Measurements from ENCODE around the gene PI4KA. TPM values are rescaled to one million over a fixed set of nuclear protein-coding genes. Genes with fewer than 3 reads are reported as not detected.

PI4KA gene
- total and polyA plus RNA-seq, 2 of the 13 experiments (the other 11 are each of a cell fraction or from before 2014, with no cell fraction given), result 27.4 to 56.4 TPM

GRCh38 chr22:20781272-20781990, 77.2 kb downstream of the PI4KA start (continued):
- 0 out of 2 replicates have a peak, but pooled peaks have one; percentile 54 for TF ChIP-seq RNF219 (CRISPR knock-in tag; IDR thresholded peaks at IDR 0.05)
- TF ChIP-seq AKAP8 (CRISPR knock-in tag; IDR thresholded peaks at IDR 0.05), result 0 out of 2 replicates have a peak, but pooled peaks have one; percentile 58
- 0 out of 4 replicates have a peak, but pooled peaks of 1 of the 2 experiments have one; percentile 3 for TF ChIP-seq ATF4 (CRISPR knock-in tag; IDR thresholded peaks at IDR 0.05)
- TF ChIP-seq ZNF577 (CRISPR knock-in tag; IDR thresholded peaks at IDR 0.05; ENCODE audit: borderline replicate concordance, low read depth), result no peak
- no peak for TF ChIP-seq ARNT (IDR thresholded peaks at IDR 0.05)

GRCh38 chr22:20779818-20780158, 78.8 kb downstream of the PI4KA start:
- Histone ChIP-seq H3K4me3 (replicated peaks in 1 of 3; ENCODE audit: insufficient read depth in 1 of 3, low read depth in 2 of 3, low read length in 3 of 3) (no peak overlapping the region), H3K27ac (ENCODE audit: extremely low read length, insufficient read depth, low read length) (no peak overlapping the region), H3K4me1 (ENCODE audit: insufficient read depth, low read length) (peaks cover 93% of the 10 kb centered on the region), H2AFZ (ENCODE audit: low read length) (no peak overlapping the region), H3K9me3 (ENCODE audit: low read length) (no peaks in the 10 kb centered on the region), H3K9ac (ENCODE audit: insufficient read depth, low read depth, low read length) (no peak overlapping the region), H3K36me3 (replicated peaks in 1 of 2; ENCODE audit: control insufficient read depth in 1 of 2, insufficient read depth in 2 of 2, low read length in 2 of 2) (peaks cover 23 to 62% of the 10 kb centered on the region in 2 experiments), H4K20me1 (ENCODE audit: insufficient read depth, low read length) (peaks cover 24% of the 10 kb centered on the region), H3K79me2 (ENCODE audit: insufficient read depth, low read length) (peaks cover 79% of the 10 kb centered on the region), H3K27me3 (ENCODE audit: control insufficient read depth in 1 of 2, insufficient read depth in 2 of 2, low read length in 2 of 2) (no peaks in the 10 kb centered on the region), H3K4me2 (ENCODE audit: low read depth, low read length) (peak overlapping the region; percentile 34)
- intact Hi-C loops (cut with micrococcal nuclease; ENCODE audit: unreplicated experiment), result loop anchor here (5.0 to 10.0 kb wide), 2 partner anchors 78 to 175 kb away; partner anchors contain the start of genes PI4KA and SNAP29
- POLR2A ChIA-PET, result interaction anchor here (9.0 kb wide), 1 partner anchor 7 kb away, joined by 172 read pairs; no protein-coding TSS in a partner anchor
- DNase-seq (ENCODE audit: low spot score), result no peak
- in situ Hi-C loops (cut with HindIII; ENCODE audit: extremely low pct_ligation_motif_present, low pct_unique_long_range_greater_than_20kb), result no loop called here
- WGBS (ENCODE audit: low lambda C conversion rate), result 93% methylated on average over 5 of the region's 5 CpGs
- no TSS peak for BruUV-seq (replicated peaks)
- CTCF ChIA-PET (ENCODE audit: low intra/inter-chr PET ratio, low total read pairs), result no interaction called here
- FAIRE-seq, result no peak
- ATAC-seq, result no peak
- TF ChIP-seq ZNF639 (CRISPR knock-in tag; conservative IDR thresholded peaks at IDR 0.05) (no peak), KMT2B (CRISPR knock-in tag; IDR thresholded peaks at IDR 0.05) (no peak), BCLAF1 (IDR thresholded peaks at IDR 0.05) (no peak), CHD4 (IDR thresholded peaks at IDR 0.05; ENCODE audit: borderline replicate concordance, low read length) (no peak), ZKSCAN1 (IDR thresholded peaks at IDR 0.05; ENCODE audit: low read length) (no peak), ZFP82 (CRISPR knock-in tag; IDR thresholded peaks at IDR 0.05; ENCODE audit: borderline replicate concordance) (no peak), KDM1A (CRISPR knock-in tag; IDR thresholded peaks at IDR 0.05) (no peak), MAFK (conservative IDR thresholded peaks at IDR 0.05 in 1 of 2, IDR thresholded peaks at IDR 0.05 in 1 of 2; ENCODE audit: low read length in 2 of 2) (0 out of 4 replicates have a peak, but pooled peaks of 1 of the 2 experiments have one; percentile 7), RAD21 (CRISPR knock-in tag; IDR thresholded peaks at IDR 0.05) (no peak), POLR2A (IDR thresholded peaks at IDR 0.05; ENCODE audit: insufficient read depth in 1 of 2, low read depth in 2 of 2, low read length in 2 of 2) (peak in 1 of 2 experiments; percentile 10; a peak in 1 of 4 replicates), NR3C1 (CRISPR knock-in tag; IDR thresholded peaks at IDR 0.05) (no peak)

All from HepG2 (cell line).